ENCODE measurements around the gene ANO3.

Gene ANO3

DNA sequence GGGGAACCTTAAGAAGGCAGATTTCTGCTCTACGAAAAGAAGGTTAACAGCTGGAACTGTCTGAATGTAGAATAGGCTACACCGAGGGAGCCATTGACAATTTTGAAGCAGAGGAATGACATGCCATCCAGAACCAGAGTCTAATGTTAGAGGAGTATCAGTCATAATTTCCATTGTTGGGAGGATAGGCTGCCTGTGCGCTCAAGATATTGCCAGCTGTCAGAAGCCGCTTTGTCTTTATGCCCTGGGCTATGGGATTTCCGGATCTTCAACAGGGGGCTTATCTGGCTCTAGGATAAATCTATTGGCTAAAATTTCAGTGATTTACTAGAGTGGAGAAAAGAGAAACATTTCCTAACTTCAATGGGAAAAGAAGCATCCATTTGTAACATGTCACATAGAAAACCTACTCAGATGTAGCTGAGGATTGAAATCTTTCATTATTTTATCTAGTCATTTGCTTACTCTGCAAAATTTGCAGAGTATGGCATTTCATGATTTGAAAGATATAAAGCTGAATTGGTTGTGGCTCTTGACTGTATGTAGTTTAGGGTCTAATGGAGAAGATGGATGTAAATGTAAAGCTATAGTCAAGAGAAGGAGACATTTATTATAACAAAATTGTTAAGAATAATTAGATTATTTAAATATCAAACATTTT lies 78.9 kb downstream of the ANO3 start:
- ChIA-PET CTCF (interaction anchor here (1.3 to 1.4 kb wide), 3 partner anchors 9 to 20 kb away, joined by 3 to 4 read pairs (median 3); no protein-coding TSS in a partner anchor), POLR2A (no interaction called here)
- TF ChIP-seq, protein P1, sequence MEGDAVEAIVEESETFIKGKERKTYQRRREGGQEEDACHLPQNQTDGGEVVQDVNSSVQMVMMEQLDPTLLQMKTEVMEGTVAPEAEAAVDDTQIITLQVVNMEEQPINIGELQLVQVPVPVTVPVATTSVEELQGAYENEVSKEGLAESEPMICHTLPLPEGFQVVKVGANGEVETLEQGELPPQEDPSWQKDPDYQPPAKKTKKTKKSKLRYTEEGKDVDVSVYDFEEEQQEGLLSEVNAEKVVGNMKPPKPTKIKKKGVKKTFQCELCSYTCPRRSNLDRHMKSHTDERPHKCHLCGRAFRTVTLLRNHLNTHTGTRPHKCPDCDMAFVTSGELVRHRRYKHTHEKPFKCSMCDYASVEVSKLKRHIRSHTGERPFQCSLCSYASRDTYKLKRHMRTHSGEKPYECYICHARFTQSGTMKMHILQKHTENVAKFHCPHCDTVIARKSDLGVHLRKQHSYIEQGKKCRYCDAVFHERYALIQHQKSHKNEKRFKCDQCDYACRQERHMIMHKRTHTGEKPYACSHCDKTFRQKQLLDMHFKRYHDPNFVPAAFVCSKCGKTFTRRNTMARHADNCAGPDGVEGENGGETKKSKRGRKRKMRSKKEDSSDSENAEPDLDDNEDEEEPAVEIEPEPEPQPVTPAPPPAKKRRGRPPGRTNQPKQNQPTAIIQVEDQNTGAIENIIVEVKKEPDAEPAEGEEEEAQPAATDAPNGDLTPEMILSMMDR (IDR thresholded peaks at IDR 0.05; ENCODE audit: control extremely low read depth, extremely low read depth, low read depth, missing control alignments) = no peak
- no peak for DNase-seq (ENCODE audit: extremely low spot score)

DNA sequence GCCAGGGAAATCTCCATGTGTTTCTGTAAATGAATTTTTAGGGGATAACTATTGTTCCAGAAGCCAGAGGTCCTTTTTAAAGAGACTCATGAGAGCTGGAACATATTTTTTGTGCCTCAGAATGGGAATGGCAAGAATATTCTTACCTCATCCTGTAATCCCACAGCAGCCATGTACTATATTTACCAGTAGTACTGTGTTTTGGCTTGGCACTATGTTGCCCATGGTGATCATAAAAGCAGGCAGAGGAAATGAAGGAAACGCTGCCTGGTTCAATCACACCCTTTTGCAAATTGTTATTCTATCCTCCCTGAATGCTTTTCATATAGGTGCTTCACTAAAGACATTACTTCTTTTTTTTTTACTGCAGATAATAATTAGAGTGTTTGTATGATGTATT lies 81.0 kb downstream of the ANO3 start:
- POLR2A ChIA-PET = no interaction called here
- no peak for DNase-seq (ENCODE audit: extremely low spot score)
- TF ChIP-seq, protein P1 (IDR thresholded peaks at IDR 0.05; ENCODE audit: control extremely low read depth, extremely low read depth, low read depth, missing control alignments) = no peak
- CTCF ChIA-PET = no interaction called here

DNA sequence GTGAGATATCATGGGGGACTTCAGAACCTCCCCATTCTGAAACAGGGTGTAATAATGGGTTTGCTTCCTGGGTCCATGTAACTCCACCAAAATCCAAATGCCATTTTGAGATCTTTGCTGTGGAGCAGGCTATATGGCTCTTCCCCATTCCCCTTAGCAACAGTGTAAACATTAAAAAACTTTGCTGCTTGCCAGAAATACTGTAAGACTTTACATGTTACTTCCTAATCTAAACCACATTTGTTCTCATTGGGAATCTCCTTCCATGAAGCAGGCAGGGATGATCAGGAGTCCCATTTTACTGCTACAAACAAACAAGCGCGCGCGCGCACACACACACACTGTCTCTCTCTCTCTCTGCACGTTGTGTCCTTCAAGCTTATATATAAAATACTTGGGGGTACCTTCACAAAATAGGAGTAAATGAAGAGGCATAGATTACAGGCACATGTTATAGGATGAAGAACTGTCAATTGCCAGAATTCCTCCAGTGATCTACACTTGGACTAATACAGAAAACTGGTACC lies 86.5 kb downstream of the ANO3 start:
- CTCF ChIA-PET = no interaction called here
- TF ChIP-seq, protein P1 (IDR thresholded peaks at IDR 0.05; ENCODE audit: control extremely low read depth, extremely low read depth, low read depth, missing control alignments) = no peak
- POLR2A ChIA-PET = no interaction called here

DNA sequence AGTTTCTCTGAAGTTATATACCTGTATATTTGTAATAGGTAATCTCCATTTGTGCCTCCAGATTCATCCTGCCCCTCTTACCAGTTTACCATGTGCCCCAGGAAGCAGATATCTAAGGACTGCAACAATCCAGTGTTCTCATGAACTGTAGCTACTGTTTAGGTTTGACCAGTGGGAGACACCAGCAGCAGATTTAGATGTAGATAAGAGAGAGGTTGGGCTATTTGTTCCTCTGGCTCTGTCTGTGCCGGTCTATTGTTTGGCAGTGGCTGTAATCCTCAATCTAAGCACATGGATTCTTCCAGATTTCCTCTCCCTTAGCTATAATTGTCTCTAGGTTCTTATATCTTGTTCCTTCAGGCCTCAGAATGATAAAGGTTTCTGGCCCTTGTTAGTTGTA lies 88.4 kb downstream of the ANO3 start:
- POLR2A ChIA-PET = no interaction called here
- DNase-seq (ENCODE audit: extremely low spot score) = no peak
- CTCF ChIA-PET = interaction anchor here (1.2 to 1.8 kb wide), 3 partner anchors 10 to 19 kb away, joined by 3 to 5 read pairs (median 3); no protein-coding TSS in a partner anchor
- TF ChIP-seq, protein P1 (IDR thresholded peaks at IDR 0.05; ENCODE audit: control extremely low read depth, extremely low read depth, low read depth, missing control alignments) = no peak

More for the DNA sequence above, 86.5 kb downstream of the ANO3 start:
- no peak for DNase-seq (ENCODE audit: extremely low spot score)

DNA sequence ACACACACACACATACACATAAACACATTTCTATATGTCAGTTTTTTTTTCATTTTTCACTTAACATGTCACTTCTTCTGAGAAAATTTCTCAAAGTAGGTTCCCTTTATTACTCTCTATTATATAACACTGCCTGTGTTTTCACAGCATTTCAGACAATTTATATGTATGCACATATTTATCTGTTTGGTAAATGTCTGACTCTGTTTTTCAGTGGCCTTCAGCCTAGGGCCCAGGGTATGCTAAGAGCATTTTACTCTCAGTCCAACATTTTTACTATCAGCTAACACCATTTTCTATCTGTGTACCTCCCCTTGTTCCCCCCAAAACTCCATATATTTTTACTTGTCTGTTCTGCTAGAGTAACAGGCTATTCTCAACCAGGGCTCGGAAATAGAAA lies 92.3 kb downstream of the ANO3 start:
- DNase-seq (ENCODE audit: extremely low spot score) = no peak
- CTCF ChIA-PET = no interaction called here
- POLR2A ChIA-PET = no interaction called here
- TF ChIP-seq, protein P1 (IDR thresholded peaks at IDR 0.05; ENCODE audit: control extremely low read depth, extremely low read depth, low read depth, missing control alignments) = no peak

DNA sequence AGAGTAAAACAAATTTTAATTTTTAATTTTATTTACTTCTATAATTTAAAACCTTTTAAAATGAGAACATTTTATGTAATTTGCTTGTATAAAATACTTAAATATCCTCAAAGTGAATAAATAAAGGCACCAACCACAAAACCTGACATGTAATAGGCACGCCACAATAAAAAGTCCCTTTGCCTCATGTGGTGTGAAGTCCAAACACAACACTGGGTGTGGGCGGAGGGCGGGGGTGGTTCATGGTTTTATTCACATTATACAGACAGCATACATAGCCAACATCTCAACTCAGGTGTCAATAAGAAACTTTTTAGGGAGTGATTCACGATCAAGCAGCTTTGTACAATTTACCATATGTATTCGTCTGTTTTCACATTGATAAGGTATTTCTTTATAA lies 107.9 kb downstream of the ANO3 start:
- CTCF ChIA-PET = no interaction called here
- POLR2A ChIA-PET = no interaction called here
- no peak for DNase-seq (ENCODE audit: extremely low spot score)
- TF ChIP-seq, protein P1 (IDR thresholded peaks at IDR 0.05; ENCODE audit: control extremely low read depth, extremely low read depth, low read depth, missing control alignments) = no peak

Data from GM10248 (cell line).